HG02610 (cell line): Measurements from ENCODE around the gene XPO5.

Experiments used
- ATAC-seq: cut with Tn5 transposase; IDR thresholded peaks from one replicate; pipeline ENCODE4 v1.9.1; 2021; ENCODE audit warnings: mild to moderate bottlenecking, moderate library complexity; ENCODE audit not compliant: unreplicated experiment

Gene XPO5

DNA sequence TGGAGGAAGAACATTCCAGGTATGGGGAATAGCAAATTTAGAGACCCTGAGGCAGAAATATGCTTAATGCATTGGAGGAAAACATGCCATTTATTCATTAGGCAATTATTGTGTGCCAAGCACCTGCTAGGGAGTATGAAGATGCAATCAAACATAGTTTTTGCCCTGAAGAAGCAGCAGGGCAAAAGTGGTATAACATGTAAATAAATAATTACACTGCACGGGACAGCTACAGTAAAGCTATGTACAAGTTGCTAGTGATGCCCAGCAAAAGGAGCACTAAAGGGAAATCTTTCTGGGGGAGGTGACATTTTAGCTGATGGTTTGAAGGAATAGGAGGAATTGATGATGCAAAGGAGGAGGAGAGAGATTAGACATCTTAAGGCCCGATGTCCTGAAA is 99.1 kb downstream of the XPO5 start:
- no peak for ATAC-seq

GRCh38 chr6:43475516-43475915 is 100.3 kb downstream of the XPO5 start:
- no peak for ATAC-seq

DNA sequence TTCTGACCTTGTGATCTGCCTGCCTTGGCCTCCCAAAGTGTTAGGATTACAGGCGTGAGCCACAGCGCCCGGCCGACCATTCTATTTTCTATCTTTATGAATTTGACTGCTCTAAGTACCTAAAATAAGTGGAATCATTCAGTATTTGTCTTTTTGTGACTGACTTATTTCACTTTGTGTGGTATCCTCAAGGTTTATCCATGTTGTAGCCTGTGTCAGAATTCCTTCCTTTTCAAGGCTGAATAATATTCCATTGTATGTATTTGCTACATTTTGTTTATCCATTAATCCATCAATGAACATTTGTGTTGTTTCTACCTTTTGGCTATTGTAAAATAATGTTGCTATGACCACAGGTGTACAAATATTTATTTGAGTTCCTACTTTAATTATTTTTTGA is 103.3 kb downstream of the XPO5 start:
- ATAC-seq = no peak
